Mucosa of stomach (tissue), 1 donor: Measurements from ENCODE around the gene NDUFA13.

Experiments used
- H3K27me3 ChIP-seq: one replicate; pipeline ENCODE4 v1.7.0; 2013; ENCODE audit warnings: mild to moderate bottlenecking, low read length; ENCODE audit not compliant: control insufficient read depth, insufficient read depth
- H3K36me3 ChIP-seq: one replicate; pipeline ENCODE4 v1.7.0; 2013; ENCODE audit warnings: low read length; ENCODE audit not compliant: control insufficient read depth, insufficient read depth
- H3K4me1 ChIP-seq: one replicate; pipeline ENCODE4 v1.7.0; 2013; ENCODE audit warnings: mild to moderate bottlenecking, low read length; ENCODE audit not compliant: control insufficient read depth, insufficient read depth
- H3K4me3 ChIP-seq: one replicate; pipeline ENCODE4 v1.7.0; 2013; ENCODE audit warnings: low read length
- H3K9ac ChIP-seq: one replicate; pipeline ENCODE4 v1.7.0; 2013; ENCODE audit warnings: mild to moderate bottlenecking, low read length, moderate library complexity
- H3K9me3 ChIP-seq: one replicate; pipeline ENCODE4 v1.7.0; 2013; ENCODE audit warnings: mild to moderate bottlenecking, low read length, moderate library complexity; ENCODE audit not compliant: control insufficient read depth
- donor health status: Pancreatic carcinoma.

Gene NDUFA13

DNA sequence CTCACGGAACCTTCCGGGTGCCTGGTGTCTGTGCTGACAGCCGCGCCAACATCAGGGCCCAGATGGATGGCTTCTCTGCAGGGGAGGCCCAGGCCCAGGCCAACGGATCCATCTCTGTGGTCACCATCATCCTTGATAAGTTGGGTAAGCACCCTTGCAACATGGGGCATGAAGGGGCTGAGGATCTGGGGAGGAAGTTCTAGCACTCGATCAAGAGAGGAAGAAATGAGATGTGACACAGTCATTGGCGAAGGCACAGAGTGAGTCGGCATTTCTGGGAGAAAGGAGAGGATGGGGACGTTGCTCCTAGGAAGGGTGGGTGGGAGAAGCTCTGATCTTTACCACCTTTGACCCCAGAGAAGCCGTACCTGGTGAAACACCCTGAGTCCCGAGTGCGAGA, 26.5 kb downstream of the NDUFA13 start:
- no peak overlapping the region for H3K4me3 ChIP-seq
- no peak overlapping the region for H3K9ac ChIP-seq
- no peaks in the 10 kb centered on the region for H3K9me3 ChIP-seq
- peaks cover 63% of the 10 kb centered on the region for H3K27me3 ChIP-seq
- H3K36me3 ChIP-seq, result no peaks in the 10 kb centered on the region
- H3K4me1 ChIP-seq, result peaks cover 23% of the 10 kb centered on the region

DNA sequence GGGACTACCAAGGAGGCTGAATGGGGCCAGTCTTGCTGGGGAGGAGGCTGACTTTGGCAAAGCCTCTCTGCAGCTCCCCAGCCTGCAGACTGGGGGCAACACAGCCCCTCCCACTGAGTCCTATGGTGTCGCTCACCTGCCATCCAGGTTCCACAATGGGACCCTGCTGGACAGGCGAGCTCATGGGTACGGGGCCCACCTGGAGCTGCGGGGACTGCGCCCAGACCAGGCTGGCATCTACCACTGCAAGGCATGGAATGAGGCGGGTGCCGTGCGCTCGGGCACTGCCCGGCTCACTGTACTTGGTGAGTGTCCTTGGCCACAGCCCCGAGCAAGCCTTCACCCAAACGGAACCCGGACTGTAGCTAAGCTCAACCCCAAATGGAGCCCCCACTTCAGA, 27.1 kb downstream of the NDUFA13 start:
- no peak overlapping the region for H3K9ac ChIP-seq
- H3K27me3 ChIP-seq, result peaks cover 61% of the 10 kb centered on the region
- H3K9me3 ChIP-seq, result no peaks in the 10 kb centered on the region
- no peaks in the 10 kb centered on the region for H3K36me3 ChIP-seq
- no peak overlapping the region for H3K4me3 ChIP-seq
- H3K4me1 ChIP-seq, result peaks cover 19% of the 10 kb centered on the region

DNA sequence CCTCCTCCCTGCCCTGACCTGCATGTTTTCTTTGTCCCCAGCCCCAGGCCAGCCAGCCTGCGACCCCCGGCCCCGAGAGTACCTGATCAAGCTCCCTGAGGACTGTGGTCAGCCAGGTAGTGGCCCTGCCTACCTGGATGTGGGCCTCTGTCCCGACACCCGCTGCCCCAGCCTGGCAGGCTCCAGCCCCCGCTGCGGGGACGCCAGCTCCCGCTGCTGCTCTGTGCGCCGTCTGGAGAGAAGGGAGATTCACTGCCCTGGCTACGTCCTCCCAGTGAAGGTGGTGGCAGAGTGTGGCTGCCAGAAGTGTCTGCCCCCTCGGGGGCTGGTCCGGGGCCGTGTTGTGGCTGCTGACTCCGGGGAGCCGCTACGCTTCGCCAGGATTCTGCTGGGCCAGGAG, 27.6 kb downstream of the NDUFA13 start:
- H3K4me3 ChIP-seq, result no peak overlapping the region
- H3K4me1 ChIP-seq, result peaks cover 14% of the 10 kb centered on the region
- H3K27me3 ChIP-seq, result peaks cover 61% of the 10 kb centered on the region
- H3K36me3 ChIP-seq, result no peaks in the 10 kb centered on the region
- no peaks in the 10 kb centered on the region for H3K9me3 ChIP-seq
- H3K9ac ChIP-seq, result no peak overlapping the region

DNA sequence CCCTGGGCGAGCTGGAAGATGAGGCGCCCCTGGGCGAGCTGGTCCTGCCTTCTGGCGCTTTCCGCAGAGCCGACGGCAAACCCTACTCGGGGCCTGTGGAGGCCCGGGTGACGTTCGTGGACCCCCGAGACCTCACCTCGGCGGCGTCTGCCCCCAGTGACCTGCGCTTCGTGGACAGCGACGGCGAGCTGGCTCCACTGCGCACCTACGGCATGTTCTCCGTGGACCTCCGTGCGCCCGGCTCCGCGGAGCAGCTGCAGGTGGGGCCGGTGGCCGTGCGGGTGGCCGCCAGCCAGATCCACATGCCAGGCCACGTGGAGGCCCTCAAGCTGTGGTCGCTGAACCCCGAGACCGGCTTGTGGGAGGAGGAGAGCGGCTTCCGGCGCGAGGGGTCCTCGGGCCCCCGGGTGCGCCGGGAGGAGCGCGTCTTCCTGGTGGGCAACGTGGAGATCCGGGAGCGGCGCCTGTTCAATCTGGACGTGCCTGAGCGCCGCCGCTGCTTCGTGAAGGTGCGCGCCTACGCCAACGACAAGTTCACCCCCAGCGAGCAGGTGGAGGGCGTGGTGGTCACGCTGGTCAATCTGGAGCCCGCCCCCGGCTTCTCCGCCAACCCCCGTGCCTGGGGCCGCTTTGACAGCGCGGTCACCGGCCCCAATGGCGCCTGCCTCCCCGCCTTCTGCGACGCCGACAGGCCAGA, 28.4 kb downstream of the NDUFA13 start:
- H3K27me3 ChIP-seq, result peaks cover 63% of the 10 kb centered on the region
- H3K4me1 ChIP-seq, result peaks cover 11% of the 10 kb centered on the region
- no peak overlapping the region for H3K9ac ChIP-seq
- H3K4me3 ChIP-seq, result no peak overlapping the region
- no peaks in the 10 kb centered on the region for H3K9me3 ChIP-seq
- no peaks in the 10 kb centered on the region for H3K36me3 ChIP-seq

DNA sequence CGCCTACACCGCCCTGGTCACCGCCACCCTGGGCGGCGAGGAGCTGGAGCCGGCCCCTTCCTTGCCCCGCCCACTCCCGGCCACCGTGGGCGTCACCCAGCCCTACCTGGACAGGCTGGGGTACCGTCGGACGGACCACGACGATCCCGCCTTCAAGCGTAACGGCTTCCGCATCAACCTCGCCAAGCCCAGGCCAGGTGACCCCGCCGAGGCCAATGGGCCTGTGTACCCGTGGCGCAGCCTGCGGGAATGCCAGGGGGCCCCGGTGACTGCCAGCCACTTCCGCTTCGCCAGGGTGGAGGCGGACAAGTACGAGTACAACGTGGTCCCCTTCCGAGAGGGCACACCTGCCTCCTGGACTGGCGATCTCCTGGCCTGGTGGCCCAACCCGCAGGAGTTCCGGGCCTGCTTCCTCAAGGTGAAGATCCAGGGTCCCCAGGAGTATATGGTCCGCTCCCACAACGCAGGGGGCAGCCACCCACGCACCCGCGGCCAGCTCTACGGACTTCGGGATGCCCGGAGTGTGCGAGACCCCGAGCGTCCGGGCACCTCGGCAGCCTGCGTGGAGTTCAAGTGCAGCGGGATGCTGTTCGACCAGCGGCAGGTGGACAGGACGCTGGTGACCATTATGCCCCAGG, 29.0 kb downstream of the NDUFA13 start:
- H3K36me3 ChIP-seq, result no peaks in the 10 kb centered on the region
- peaks cover 11% of the 10 kb centered on the region for H3K4me1 ChIP-seq
- no peak overlapping the region for H3K4me3 ChIP-seq
- H3K27me3 ChIP-seq, result peaks cover 62% of the 10 kb centered on the region
- H3K9ac ChIP-seq, result no peak overlapping the region
- no peaks in the 10 kb centered on the region for H3K9me3 ChIP-seq

DNA sequence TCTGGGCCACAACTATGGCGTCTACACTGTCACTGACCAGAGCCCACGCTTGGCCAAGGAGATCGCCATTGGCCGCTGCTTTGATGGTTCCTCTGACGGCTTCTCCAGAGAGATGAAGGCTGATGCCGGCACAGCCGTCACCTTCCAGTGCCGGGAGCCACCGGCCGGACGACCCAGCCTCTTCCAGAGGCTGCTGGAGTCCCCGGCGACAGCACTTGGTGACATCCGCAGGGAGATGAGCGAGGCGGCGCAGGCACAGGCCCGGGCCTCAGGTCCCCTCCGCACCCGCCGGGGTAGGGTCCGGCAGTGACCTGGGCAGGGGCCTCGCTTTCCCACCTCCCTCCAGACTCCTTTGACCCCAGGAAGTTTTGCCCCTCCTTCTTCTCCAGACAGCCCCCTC, 29.7 kb downstream of the NDUFA13 start:
- H3K36me3 ChIP-seq, result no peaks in the 10 kb centered on the region
- no peak overlapping the region for H3K4me3 ChIP-seq
- no peak overlapping the region for H3K9ac ChIP-seq
- peaks cover 9% of the 10 kb centered on the region for H3K4me1 ChIP-seq
- no peaks in the 10 kb centered on the region for H3K9me3 ChIP-seq
- H3K27me3 ChIP-seq, result peaks cover 61% of the 10 kb centered on the region

DNA sequence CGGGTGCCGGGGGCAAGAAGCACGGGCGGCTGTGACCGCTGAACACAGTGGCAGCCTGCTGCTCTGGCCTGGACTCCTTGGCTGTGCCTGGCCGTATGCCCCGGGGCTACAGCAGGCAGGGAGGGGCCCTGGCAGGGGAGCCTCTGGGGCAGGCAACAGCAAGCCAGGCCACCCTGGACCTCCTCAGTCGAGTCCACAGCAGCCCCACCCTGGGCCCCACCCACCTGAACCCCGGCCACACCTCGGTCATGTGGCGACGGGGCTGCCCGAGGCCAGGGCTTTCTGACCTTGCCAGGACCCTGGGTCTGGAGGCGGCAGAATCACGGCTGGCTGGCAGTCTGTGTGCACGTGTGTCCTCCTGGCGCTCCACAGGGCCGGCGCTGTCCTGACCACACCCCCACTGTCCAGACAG, 30.7 kb downstream of the NDUFA13 start:
- no peaks in the 10 kb centered on the region for H3K9me3 ChIP-seq
- H3K4me3 ChIP-seq, result no peak overlapping the region
- H3K9ac ChIP-seq, result no peak overlapping the region
- H3K4me1 ChIP-seq, result no peaks in the 10 kb centered on the region
- peaks cover 51% of the 10 kb centered on the region for H3K27me3 ChIP-seq
- no peaks in the 10 kb centered on the region for H3K36me3 ChIP-seq

DNA sequence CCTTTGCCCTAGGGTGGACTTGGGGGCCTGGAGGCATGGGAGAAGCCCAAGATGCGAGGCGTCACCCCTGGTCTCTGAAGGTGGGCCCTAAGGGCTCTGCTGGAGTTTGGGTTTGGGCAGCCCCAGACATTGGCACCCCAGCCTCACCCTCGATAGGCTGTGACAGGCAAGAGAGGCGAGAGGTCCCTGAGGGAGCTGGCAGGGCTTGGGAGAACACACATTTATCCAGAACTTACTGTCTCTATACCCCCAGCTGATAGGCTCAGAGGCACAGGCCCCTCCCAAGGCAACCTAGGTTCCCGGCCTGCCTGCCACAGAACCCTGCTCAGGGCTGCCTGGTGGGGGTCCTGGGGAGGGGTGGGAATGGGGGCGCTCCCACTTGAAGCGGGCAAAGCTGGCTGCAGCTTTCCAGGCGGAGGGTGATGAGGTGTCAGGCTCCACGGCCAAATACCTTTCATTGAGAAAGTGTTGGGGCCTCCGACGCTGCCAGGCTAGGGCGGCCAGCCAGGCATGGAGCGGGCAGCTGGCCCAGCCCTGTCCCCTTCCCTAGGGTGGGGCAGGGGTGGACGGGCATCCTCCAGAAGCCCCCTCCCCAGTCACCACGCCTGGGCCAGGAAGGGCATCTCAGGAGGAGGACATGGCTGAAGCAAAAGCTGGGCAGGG, 31.8 kb downstream of the NDUFA13 start:
- peaks cover 48% of the 10 kb centered on the region for H3K27me3 ChIP-seq
- H3K4me1 ChIP-seq, result no peaks in the 10 kb centered on the region

DNA sequence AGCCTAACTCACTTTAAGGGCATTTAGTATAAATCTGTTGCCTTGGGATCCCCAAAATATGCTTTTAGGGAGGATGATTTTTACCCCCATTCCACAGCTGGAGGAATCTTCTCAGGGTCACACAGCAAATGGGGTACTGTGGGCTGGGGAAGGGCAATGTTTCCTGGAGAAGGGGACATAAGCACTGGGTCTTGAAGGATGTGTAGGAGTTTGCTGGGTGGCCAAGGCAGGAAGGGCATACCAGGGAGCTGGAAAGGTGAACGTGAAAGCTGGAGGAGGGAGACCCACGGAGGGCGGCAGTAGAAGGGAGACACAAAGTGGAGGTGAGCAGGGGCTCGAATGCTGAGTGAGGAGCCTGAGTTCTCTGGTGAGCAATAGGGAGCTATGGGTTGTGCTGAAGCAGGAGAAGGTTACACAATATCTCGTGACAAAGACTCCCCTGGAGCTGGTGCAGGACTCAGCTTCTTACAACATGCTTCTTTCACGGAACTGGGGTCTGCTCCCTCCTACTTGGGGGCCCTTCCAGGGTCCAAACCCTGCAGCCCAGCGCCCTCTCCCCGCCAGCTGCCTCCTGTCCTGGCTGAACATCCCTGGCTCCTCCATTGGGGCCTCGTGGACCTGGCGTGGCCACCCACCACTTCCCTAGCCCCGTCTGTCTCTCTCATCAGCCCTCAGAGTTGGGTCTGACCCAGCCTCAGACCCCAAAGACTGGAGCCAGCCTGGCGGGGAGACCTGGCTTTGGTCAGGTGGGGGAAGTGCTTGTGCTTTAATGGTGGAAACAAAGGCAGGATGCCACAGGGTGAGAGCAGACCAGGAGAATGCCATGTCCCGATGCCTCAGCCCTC, 33.1 kb downstream of the NDUFA13 start:
- no peaks in the 10 kb centered on the region for H3K36me3 ChIP-seq
- no peak overlapping the region for H3K9ac ChIP-seq
- no peaks in the 10 kb centered on the region for H3K9me3 ChIP-seq
- no peak overlapping the region for H3K4me3 ChIP-seq
- H3K27me3 ChIP-seq, result peaks cover 42% of the 10 kb centered on the region
- H3K4me1 ChIP-seq, result no peaks in the 10 kb centered on the region

More for the DNA sequence above, 31.8 kb downstream of the NDUFA13 start:
- no peak overlapping the region for H3K9ac ChIP-seq
- H3K4me3 ChIP-seq, result no peak overlapping the region
- no peaks in the 10 kb centered on the region for H3K36me3 ChIP-seq
- no peaks in the 10 kb centered on the region for H3K9me3 ChIP-seq

DNA sequence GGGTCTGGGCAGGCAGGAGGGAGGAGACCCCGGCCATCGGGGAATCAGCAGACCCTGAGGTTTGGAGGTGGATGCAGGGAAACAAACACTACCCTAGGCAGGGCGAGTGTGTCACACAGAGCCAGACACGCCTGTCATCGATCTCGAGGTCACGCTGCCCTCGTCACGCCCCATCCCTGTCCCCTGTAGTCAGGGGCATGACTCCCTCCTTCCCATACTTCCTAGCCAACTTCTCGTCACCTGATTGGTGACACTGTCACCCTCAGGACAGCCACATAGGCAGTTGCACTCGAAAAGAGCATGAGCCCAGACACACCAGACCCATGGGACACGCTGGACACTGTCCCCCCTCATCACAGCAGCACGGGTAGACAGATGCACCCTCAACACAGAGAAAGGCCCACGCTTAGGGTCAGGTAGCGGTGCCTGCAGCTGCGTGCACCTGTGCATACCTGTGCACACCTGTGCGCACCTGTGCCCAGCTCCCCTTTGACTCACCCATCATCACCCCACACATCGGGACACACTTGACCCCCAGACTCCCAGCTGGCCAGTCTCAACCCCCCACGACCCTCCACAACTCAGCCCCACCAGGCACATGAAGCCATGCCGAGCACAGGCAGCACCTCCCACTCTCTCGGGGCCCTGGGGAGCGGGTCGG, 33.9 kb downstream of the NDUFA13 start:
- no peak overlapping the region for H3K9ac ChIP-seq
- no peaks in the 10 kb centered on the region for H3K9me3 ChIP-seq
- H3K27me3 ChIP-seq, result peaks cover 48% of the 10 kb centered on the region
- H3K4me3 ChIP-seq, result no peak overlapping the region
- no peaks in the 10 kb centered on the region for H3K4me1 ChIP-seq
- H3K36me3 ChIP-seq, result no peaks in the 10 kb centered on the region

DNA sequence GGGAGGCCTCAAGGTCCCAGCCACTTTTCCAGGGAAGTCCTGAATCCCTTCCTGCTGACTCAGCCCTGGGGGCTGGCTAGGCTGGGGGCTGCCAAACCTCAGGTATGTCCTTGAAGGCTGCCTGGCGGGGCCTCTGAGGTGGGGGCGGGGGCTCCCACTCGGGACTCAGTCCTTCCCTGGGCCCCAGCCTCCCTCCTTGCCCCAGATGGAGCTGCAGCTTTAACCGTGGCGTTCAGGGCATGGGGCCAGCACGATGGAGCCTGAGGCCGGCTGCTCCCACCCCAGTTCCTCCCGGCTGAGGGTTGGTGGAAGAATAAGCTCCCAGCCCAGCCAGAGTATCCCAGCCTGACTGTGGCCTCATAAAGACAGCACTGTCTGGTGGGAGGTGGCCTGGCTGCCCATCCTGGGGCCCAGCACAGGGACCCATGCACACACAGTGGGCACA, 34.5 kb downstream of the NDUFA13 start:
- Histone ChIP-seq H3K4me3 (no peak overlapping the region), H3K9me3 (no peaks in the 10 kb centered on the region), H3K9ac (no peak overlapping the region), H3K27me3 (peaks cover 48% of the 10 kb centered on the region), H3K4me1 (no peaks in the 10 kb centered on the region), H3K36me3 (no peaks in the 10 kb centered on the region)
